Measurements from ENCODE around the gene PTPN11.
A peak's percentile ranks its signal among the peaks of the same experiment; 100 is the strongest.
"Not testable (repeated sequence)": the region's sequence is repeated elsewhere in the genome, so short reads cannot be mapped to it uniquely, and the experiment has no call there.

Gene PTPN11

DNA sequence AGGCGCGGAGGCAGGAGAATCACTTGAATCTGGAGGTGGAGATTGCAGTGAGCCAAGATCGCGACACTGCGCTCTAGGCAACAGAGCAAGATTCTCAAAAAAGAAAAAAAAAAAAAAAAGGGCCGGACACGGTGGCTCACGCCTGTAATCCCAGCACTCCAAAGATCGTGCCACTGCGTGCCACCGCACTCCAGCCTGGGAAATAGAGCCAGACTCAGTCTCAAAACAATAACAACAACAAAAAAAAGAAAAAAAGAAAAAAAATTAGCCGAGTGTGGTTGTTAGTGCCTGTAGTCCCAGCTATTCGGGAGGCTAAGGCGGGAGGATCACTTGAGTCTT lies 8.9 kb upstream of the PTPN11 start:
- no peak for DNase-seq

DNA sequence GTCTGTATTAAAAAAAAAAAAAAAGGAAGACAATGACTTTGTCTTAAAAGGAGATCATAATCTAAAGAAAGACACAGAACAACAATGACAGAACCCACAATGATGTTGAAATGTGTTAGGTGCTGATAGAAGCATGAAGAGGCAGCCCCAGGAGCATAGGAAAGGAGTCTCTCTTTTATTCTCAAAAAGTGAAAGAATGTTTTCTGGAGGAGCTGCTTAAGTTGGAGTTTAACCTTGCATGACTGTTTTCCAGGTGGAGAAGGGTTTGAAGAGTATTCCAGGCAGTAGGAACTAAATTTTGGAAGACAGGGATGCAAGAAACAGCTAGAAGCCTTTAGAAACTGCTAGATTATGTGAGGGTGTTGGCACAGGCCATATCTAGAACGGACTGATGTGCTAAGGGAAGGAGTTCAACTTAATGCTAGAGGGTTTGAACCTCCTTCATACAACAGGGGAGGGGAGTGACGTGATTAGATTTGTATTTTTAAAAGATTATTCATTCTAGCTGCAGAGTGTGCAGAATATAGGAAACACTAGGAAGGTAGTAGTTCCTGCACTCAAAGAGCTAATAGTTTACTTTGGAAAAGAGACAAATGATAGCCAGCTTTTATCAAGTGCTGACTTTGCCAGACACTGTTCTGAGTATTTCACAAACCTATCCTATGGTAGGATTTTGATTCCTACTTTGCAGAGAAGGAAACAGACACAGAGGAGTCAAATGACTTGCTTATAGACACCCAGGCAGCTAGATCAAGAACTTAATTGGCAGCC lies 4.7 kb upstream of the PTPN11 start:
- no peak for DNase-seq

DNA sequence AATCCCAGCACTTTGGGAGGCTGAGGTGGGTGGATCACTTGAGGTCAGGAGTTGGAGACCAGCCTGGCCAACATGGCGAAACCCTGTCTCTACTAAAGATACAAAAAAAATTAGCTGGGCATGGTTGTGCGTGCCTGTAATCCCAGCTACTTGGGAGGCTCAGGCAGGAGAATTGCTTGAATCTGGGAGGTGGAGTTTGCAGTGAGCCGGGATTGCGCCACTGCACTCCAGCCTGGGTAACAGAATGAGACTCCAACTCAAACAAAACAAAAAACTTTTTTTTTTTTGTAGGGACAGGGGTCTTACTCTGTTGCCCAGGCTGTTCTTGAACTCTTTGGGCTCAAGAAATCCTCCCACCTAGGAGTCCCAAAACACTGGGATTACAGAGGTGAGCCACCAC lies 3.3 kb upstream of the PTPN11 start:
- not testable (repeated sequence) for DNase-seq

DNA sequence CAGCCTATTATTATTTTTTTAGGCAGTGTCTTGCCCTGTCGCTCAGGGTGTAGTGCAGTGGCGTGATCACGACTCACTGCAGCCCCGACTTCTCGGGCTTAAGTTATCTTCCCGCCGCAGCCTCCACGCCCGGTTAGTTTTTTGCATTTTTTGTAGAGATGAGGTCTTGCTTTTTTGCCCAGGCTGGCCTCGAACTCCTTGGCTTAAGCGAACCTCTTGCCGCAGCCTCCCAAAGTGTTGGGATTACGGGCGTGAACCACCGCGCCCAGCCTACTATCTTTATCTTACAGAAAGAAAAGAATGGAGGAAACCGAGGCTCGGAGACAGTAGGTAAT lies 507 bp upstream of the PTPN11 start:
- no peak for DNase-seq

DNA sequence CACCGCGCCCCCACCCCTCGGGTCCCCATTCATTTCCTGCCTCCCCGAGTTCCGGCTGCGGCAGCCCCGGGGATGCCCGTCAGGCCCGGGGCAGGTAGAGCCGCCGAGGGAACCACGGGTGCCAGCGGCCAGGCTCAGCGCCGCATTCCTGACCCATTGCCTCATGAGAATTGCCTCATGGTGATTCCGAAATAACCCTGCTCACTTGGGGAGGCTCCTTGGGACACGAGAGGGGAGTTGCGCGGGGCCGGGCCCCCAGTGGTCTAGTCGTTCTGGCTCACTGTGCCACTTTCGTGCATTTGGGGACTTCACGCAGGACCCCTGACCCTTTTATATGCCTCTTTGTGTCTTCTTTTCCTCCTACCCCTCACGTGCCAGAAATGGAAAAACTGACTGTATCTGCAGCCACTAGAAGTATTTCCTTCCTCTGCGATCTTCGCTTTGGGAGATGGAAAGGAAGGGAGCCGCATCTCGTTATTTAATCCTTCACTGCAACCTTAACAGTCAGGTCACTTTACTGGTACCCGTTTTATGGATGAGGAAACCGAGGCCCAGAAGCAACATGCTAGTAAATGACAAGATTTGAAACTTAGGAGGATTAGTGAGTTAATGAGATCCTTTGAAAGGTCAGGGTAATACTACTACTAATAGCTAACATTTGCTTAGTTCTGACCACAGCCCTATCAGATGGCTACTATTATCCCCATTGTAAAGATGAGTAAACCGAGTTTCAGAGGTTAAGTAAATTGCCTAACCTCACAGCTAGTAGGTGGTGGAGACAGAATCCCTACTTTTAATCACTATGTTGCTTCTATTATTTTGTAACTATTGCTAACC lies 768 bp downstream of the PTPN11 start:
- DNase-seq: peak; percentile 76

DNA sequence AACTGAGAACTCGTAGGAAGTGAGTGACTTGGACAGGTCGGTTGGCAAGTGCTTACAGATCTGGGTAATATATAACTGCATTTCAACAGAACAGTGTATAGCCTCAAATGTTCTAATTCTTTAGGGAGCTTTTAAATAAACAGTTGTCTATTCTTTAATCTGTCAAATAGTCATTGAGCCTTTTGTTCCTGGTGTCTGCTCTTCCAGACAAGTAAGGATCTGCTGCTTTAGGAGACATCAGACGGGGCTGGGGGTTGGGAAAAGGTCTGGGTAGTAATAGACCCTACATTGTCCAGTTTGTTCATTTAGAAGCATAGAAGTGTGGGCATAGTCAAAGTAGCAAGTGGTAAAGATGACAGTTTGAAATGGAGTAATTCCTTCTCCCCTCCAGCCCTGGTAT lies 2.0 kb downstream of the PTPN11 start:
- no peak for DNase-seq

DNA sequence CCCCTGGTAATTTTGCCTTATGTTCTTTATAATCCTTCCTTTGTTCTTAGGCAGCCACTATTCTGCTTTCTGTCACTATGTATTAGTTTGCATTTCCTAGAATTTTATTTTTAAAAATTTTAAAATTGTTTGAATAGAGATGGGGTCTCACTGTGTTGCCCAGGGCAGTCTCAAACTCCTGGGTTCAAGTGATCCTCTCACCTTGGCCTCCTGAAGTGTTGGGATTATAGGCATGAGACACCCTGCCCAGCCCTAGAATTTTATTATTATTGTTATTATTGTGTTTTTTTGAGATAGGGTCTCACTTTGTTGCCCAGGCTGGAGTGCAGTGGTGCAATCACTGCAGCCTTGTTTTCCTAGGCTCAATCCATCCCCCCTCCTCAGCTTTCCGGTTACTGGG lies 2.6 kb downstream of the PTPN11 start:
- DNase-seq: no peak

DNA sequence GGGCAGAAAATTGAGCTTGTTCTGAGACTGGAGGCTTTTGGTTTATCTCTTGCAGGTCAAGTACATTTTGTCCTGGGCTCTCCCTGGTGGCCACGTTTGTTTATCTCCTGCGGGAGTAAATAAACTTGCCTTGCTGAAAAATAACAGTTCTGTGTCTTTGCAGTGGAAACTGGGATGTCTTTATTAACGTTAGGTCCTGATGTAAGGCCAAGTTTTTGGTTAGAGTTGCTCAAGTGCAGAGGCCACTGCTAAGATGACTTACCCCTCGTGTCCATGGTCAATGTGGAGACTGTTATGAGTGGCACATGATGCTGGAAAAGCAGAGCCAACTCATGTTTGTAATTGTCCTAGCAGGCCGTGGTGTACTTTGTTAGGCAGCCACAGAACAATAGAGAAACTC lies 3.8 kb downstream of the PTPN11 start:
- no peak for DNase-seq

DNA sequence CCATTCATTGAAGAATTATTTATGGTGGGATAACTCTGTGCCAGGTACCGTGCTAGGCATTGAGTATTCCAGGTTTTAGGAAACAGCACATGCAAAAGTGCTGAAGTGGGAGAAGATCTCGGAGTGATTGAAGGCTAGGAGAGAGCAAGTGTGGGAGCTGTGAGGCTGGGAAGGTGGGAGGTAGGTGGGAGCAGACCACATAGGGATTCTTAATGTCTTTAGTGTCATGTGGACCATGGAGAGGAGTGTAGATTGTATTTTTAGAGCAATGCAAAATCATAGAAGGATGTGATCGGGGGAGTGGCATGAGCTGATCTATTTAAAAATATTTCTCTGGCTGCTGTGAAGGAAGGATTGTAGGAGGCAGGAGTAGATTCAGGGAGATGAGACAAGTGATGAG lies 5.4 kb downstream of the PTPN11 start:
- no peak for DNase-seq

DNA sequence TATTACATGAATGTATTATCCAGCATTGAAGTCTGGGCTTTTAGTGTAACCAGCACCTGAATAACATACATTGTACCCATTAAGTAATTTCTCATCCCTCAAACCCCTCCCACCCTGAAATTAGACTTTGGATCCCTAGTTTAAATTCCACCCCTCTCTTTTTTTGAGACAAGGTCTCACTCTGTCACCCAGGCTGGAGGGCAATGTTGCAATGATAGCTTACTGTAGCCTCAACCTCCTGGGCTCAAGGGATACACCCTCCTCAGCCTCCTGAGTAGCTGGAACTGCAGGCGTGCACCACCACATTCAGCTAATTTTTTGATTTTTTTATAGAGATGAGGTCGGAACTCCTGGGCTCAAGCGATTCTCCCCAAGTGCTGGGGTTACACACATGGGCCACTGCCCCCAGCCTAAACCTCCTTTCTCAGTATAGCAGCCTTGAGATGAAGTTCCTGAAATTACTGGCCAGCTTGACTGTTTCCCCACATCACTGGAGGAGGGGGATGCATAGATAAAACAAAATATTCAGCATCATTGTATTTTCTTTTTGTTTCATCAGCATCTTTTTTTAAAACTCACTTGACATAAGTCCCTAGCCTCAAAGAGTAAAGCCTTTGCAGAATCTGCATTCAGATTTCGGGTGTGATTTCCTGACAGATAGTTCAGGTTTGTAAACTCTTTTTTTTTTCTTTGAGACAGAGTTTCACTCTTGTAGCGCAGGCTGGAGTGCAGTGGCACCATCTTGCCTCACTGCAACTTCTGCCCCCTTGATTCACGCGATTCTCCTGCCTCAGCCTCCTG lies 7.0 kb downstream of the PTPN11 start:
- DNase-seq: no peak

DNA sequence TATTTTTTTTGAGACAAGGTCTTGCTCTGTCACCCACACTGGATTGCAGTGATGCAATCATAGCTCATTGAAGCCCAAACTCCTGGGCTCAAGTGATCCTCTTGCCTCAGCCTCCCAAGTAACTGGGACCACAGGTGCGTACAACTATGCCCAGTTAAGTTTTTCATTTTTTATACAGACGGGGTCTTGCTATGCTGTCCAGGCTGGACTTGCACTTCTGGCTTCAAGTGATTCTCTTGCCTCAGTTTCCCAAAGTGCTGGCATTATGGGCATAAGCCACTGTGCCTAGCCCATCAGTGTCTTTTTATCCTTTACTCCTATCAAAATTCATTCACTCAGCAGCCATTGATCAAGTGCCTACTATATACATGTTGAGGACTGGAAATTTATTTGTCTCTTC lies 9.0 kb downstream of the PTPN11 start:
- DNase-seq: no peak

DNA sequence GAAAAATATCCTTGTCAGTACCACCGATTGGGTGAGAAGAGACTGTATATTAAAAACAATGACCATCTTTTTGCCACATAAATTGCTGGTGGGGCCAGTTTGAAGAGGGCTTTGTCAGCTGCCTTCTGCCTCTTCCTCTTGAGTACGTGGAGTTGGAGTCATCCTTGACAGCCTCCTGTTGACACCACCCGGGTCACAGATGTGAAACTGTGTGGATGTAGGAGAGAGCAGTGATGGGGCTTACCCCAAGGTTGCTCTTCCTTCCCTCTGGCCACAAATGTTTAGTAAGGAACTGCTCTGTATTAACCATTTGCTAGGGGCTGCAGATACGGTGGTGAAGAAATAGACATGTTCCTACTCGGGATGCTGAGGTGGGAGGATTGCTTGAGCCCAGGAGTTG lies 12.2 kb downstream of the PTPN11 start:
- no peak for DNase-seq

DNA sequence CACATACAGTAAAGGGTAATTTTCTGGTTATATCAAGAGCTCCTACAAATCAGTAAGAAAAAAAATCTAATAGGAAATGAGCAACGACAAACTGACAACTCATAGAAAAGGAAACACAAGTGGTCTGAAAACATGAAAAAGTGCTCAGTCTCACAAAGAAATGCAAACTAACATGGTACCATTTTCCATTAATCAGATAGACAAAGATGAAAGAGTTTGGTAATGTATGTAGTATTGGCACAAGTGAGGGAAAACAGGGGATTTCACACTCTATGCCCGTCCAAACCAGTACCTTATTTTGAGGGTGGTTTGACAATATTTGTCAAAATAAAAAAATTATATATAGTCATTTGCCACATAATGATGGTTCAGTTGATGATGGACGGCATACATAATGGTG lies 13.2 kb downstream of the PTPN11 start:
- DNase-seq: no peak

DNA sequence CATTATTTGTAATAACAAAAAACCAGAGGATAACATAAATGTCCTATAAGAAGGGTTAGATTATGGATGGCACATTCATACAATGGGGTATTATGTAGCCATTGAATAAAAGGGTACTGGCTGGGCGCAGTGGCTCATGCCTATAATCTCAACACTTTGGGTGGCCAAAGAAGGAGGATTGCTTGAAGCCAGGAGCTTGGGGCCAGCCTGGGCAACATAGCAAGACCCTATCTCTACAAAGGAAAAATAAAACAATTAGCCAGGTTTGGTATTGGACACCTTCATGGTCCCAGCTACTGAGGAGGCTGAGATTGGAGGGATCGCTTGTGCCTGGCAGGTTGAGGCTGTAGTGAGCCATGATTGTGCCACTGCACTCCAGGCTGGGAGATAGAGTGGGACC lies 14.8 kb downstream of the PTPN11 start:
- DNase-seq: no peak

DNA sequence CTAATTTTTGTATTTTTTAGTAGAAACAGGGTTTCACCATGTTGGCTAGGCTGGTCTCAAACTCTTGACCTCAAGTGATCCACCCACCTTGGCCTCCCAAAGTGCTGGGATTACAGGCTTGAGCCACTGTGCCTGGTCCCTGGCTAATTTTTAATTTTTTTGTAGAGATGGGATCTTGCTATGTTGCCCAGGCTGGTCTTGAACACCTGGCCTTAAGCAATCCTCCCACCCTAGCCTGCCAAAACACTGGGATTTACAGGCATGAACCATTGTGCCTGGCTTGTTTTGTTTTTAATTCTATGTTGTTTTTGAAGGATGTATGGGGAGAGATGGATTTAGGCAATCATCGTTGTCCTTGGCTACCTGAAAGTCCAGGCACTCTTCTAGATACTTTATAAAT lies 19.9 kb downstream of the PTPN11 start:
- DNase-seq: not testable (repeated sequence)

DNA sequence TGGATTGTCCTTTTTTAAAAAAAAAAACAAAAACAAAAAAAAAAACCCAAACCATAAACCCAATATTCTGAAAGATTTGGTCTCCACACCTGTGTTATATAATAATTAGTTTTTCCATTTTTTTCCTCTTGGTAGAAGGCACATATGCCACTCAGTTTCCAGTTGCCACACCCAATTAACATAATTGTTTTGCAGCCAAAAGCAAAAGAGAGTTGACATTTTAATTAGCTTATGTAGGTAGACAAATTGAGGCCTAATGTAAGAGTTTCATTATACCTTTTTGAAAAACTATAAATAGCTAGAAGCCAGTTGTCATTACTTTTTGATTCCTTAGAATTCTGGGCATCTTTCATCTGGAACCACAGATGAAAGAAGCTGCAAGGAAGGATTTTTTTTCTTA lies 21.0 kb downstream of the PTPN11 start:
- no peak for DNase-seq

DNA sequence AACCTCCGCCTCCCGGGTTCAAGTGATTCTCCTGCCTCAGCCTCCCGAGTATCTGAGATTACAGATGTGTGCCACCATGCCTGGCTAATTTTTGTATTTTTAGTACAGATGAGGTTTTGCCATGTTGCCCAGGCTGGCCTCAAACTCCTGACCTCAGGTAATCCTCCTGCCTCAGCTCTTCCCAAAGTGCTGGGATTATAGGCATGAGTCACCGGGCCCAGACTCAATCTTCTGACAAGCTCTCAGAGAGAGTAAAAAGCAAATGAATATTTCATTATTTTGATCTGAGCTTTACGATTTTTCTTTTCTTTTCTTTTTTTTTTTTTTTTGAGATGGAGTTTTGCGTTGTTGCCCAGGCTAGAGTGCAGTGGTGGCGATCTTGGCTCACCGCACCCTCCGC lies 21.9 kb downstream of the PTPN11 start:
- not testable (repeated sequence) for DNase-seq

DNA sequence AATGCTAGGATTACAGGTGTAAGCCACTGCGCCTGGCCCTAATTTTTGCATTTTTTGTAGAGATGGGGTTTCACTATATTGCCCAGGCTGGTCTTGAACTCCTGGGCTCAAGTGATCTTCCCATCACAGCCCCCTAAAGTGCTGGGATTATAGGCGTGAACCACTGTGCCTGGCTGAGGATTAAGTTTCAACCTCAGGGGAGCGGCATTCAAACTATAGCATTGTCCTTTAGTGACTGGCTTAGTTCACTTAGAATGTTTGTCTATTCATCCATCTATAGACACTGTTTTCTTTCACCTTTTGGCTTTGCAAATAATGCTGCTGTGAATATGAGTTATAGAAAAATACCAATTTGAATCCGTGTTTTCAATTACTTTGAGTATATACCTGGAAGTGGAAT lies 25.2 kb downstream of the PTPN11 start:
- DNase-seq: no peak

DNA sequence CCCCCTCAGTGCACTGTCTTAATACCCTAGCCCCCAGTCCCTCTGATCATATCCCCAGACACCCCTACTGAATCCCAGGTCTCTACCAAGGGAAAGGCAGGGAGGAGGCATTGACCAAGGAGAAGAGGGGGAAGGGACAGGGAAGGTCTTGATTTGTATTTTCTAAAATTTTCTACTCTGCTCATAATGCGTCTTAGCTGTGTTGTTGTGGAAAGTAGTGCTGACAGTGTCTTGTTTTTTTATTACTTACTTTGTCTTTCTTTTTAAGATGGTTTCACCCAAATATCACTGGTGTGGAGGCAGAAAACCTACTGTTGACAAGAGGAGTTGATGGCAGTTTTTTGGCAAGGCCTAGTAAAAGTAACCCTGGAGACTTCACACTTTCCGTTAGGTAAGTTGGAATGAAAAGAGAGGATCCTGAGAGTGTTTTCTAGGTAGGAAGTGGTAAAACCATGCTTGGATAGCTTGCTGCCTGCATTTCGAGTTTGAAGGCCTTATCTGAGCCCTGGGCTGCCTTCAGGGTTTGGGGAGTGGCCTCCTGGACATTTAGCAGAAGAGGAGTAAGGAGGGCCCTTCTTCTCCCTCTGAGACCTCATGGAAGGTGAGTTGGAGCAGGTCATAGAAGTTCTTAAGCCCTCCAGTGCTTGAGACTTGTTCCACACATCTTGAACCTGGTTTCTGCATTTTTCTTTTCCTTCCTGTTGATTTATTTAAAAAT lies 27.4 kb downstream of the PTPN11 start:
- no peak for DNase-seq

DNA sequence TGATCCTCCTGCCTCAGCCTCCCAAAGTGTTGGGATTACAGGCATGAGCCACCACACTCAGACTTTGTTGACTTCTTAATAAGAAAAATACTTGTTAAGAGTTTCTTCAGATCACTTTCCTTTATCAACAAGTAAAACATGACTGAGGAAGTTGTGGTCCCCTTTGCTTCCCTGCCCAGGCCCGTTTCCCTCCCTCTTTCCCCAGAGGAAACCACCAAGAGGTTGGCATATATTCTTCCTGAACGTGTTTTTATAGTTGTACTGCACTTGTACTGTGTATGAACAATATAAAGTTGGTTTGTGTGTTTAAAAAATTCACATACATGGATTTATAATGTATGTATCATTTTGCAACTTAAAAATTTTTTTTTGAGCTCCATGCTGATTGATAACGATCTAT lies 28.4 kb downstream of the PTPN11 start:
- no peak for DNase-seq

DNA sequence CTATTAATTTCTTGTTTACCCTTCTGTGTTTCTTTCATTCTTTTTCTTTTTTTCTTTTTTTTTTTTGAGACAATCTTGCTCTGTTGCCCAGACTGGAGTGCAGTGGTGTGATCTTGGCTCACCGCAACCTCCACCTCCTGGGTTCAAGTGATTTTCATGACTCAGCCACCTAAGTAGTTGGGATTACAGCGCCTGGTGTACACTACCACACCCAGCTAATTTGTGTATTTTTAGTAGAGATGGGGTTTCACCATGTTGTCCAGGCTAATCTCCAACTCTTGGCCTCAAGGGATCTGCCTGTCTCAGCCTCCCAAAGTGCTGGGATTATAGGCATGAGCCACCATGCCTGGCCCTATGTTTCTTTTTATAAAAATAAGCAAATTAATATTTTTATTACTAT lies 29.4 kb downstream of the PTPN11 start:
- DNase-seq: not testable (repeated sequence)

DNA sequence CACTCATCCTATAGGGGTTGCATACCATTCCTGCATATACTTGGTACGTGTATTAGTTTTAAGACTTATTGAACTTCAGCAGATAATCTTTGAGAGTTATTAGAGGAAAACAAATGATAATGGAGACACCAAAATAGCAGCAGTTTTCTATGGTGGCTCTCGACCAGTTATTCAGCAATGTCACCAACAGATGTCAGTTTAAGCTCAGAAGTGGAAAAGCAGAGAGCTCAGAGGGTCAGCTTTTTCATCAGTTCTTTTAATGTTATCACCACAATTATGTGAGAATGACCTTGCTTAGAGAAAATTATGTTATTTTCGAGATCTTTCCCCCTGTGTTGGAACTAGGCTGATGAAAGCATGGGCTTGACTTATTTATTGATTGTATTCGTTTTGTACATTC lies 32.0 kb downstream of the PTPN11 start:
- DNase-seq: peak; percentile 11

DNA sequence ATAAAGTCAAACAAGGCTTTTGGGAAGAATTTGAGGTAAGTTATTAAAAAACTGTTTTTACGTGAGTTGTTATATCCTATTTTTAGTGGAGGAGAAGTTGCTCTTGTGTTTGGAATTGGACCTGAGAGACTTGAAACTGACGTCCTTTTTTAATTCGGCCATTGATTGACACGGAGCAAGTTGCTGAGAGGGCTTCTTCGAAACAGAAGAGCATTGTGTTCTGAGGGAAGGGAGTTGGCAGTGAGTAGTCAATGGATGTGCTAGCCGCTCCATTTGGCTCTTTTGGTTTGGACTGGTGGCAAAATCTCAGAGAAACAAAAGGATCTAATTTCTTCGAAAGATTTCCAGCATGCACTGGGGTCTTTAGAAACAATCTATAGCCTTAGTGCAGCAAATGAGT lies 37.3 kb downstream of the PTPN11 start:
- DNase-seq: no peak

Measured in eye (tissue), 1 donor.